ENCODE measurements around the gene PPP1R37.

PPP1R37 gene

GRCh38 chr19:45063851-45064801, 28.9 kb upstream of the PPP1R37 start:
- no peak overlapping the region for H3K4me3 Mint-ChIP-seq
- no peaks in the 10 kb centered on the region for H3K27me3 Mint-ChIP-seq
- no peak overlapping the region for H3K27ac Mint-ChIP-seq
- H3K9me3 Mint-ChIP-seq: no peaks in the 10 kb centered on the region
- peaks cover 30% of the 10 kb centered on the region for H3K36me3 Mint-ChIP-seq
- DNase-seq (ENCODE audit: low spot score in 2 of 2) (no peak), ATAC-seq (ENCODE audit: low read depth) (no peak)
- H3K4me1 Mint-ChIP-seq: peaks cover 12% of the 10 kb centered on the region

GRCh38 chr19:45066921-45067661, 25.9 kb upstream of the PPP1R37 start:
- Mint-ChIP-seq H3K36me3 (peaks cover 23% of the 10 kb centered on the region), H3K27me3 (no peaks in the 10 kb centered on the region), H3K9me3 (no peaks in the 10 kb centered on the region), H3K27ac (no peak overlapping the region), H3K4me3 (no peak overlapping the region), H3K4me1 (peaks cover 5% of the 10 kb centered on the region)
- DNase-seq (ENCODE audit: low spot score in 2 of 2) (no peak), ATAC-seq (ENCODE audit: low read depth) (no peak)

- ATAC-seq (ENCODE audit: low read depth) (no peak), DNase-seq (ENCODE audit: low spot score in 2 of 2) (no peak)
- H3K27me3 Mint-ChIP-seq: no peaks in the 10 kb centered on the region
- no peak overlapping the region for H3K4me3 Mint-ChIP-seq
- no peak overlapping the region for H3K27ac Mint-ChIP-seq
- H3K36me3 Mint-ChIP-seq: peaks cover 22% of the 10 kb centered on the region
- H3K9me3 Mint-ChIP-seq: no peaks in the 10 kb centered on the region
- H3K4me1 Mint-ChIP-seq: peaks cover 11% of the 10 kb centered on the region
Measured at GRCh38 chr19:45068041-45068440, 24.9 kb upstream of the PPP1R37 start.

- H3K9me3 Mint-ChIP-seq: no peaks in the 10 kb centered on the region
- H3K4me1 Mint-ChIP-seq: peaks cover 12% of the 10 kb centered on the region
- DNase-seq (ENCODE audit: low spot score in 2 of 2) (no peak), ATAC-seq (ENCODE audit: low read depth) (no peak)
- no peaks in the 10 kb centered on the region for H3K27me3 Mint-ChIP-seq
- H3K27ac Mint-ChIP-seq: peak overlapping the region; percentile 37
- no peak overlapping the region for H3K4me3 Mint-ChIP-seq
- H3K36me3 Mint-ChIP-seq: peaks cover 22% of the 10 kb centered on the region
Measured at GRCh38 chr19:45069056-45069455, 23.9 kb upstream of the PPP1R37 start.

- DNase-seq (ENCODE audit: low spot score in 2 of 2) (no peak), ATAC-seq (ENCODE audit: low read depth) (no peak)
- Mint-ChIP-seq H3K27ac (peak overlapping the region; percentile 37), H3K36me3 (peaks cover 21% of the 10 kb centered on the region), H3K27me3 (no peaks in the 10 kb centered on the region), H3K9me3 (no peaks in the 10 kb centered on the region), H3K4me3 (no peak overlapping the region), H3K4me1 (peaks cover 16% of the 10 kb centered on the region)
Measured at GRCh38 chr19:45070214-45070613, 22.8 kb upstream of the PPP1R37 start.

- peaks cover 16% of the 10 kb centered on the region for H3K4me1 Mint-ChIP-seq
- no peak for DNase-seq (ENCODE audit: low spot score in 2 of 2)
- H3K4me3 Mint-ChIP-seq: no peak overlapping the region
- peaks cover 21% of the 10 kb centered on the region for H3K36me3 Mint-ChIP-seq
- H3K27ac Mint-ChIP-seq: peak overlapping the region; percentile 31
- ATAC-seq (ENCODE audit: low read depth): no peak
- no peaks in the 10 kb centered on the region for H3K27me3 Mint-ChIP-seq
- H3K9me3 Mint-ChIP-seq: no peaks in the 10 kb centered on the region
Measured at GRCh38 chr19:45070861-45071544, 22.0 kb upstream of the PPP1R37 start.

- DNase-seq (ENCODE audit: low spot score in 2 of 2) (no peak), ATAC-seq (ENCODE audit: low read depth) (no peak)
- H3K36me3 Mint-ChIP-seq: peaks cover 21% of the 10 kb centered on the region
- H3K9me3 Mint-ChIP-seq: no peaks in the 10 kb centered on the region
- no peaks in the 10 kb centered on the region for H3K27me3 Mint-ChIP-seq
- H3K4me3 Mint-ChIP-seq: no peak overlapping the region
- H3K27ac Mint-ChIP-seq: no peak overlapping the region
- peaks cover 17% of the 10 kb centered on the region for H3K4me1 Mint-ChIP-seq
Measured at GRCh38 chr19:45071545-45071938, 21.4 kb upstream of the PPP1R37 start.

GRCh38 chr19:45071969-45072790, 20.8 kb upstream of the PPP1R37 start:
- no peak for DNase-seq (ENCODE audit: low spot score in 2 of 2)
- no peak for ATAC-seq (ENCODE audit: low read depth)
- Mint-ChIP-seq H3K4me3 (no peak overlapping the region), H3K4me1 (peaks cover 23% of the 10 kb centered on the region), H3K27ac (peak overlapping the region; percentile 24), H3K36me3 (peaks cover 16% of the 10 kb centered on the region), H3K9me3 (no peaks in the 10 kb centered on the region), H3K27me3 (no peaks in the 10 kb centered on the region)

GRCh38 chr19:45074744-45075300, 18.2 kb upstream of the PPP1R37 start:
- Mint-ChIP-seq H3K27ac (peak overlapping the region; percentile 89), H3K4me3 (peak overlapping the region; percentile 96), H3K36me3 (peaks cover 8% of the 10 kb centered on the region), H3K27me3 (no peaks in the 10 kb centered on the region), H3K9me3 (no peaks in the 10 kb centered on the region), H3K4me1 (peaks cover 28% of the 10 kb centered on the region)
- ATAC-seq (ENCODE audit: low read depth) (no peak), DNase-seq (ENCODE audit: low spot score in 2 of 2) (no peak)

GRCh38 chr19:45075301-45076028, 17.5 kb upstream of the PPP1R37 start:
- Mint-ChIP-seq H3K27me3 (no peaks in the 10 kb centered on the region), H3K4me3 (peak overlapping the region; percentile 96), H3K27ac (peak overlapping the region; percentile 89), H3K9me3 (no peaks in the 10 kb centered on the region), H3K4me1 (peaks cover 29% of the 10 kb centered on the region), H3K36me3 (peaks cover 8% of the 10 kb centered on the region)
- ATAC-seq (ENCODE audit: low read depth): peak; percentile 61
- peak; percentile 64 to 74 for DNase-seq (ENCODE audit: low spot score in 2 of 2)

- peaks cover 7% of the 10 kb centered on the region for H3K36me3 Mint-ChIP-seq
- peak within 1 kb of the TSS; percentile 89 for H3K27ac Mint-ChIP-seq
- H3K9me3 Mint-ChIP-seq: no peaks in the 10 kb centered on the region
- H3K27me3 Mint-ChIP-seq: no peaks in the 10 kb centered on the region
- peak; percentile 78 to 79 for DNase-seq (ENCODE audit: low spot score in 2 of 2)
- H3K4me1 Mint-ChIP-seq: peaks cover 30% of the 10 kb centered on the region
- ATAC-seq (ENCODE audit: low read depth): peak; percentile 60
- peak within 1 kb of the TSS; percentile 96 for H3K4me3 Mint-ChIP-seq
Measured at GRCh38 chr19:45076029-45076850, 16.7 kb upstream of the PPP1R37 start, which contains the start of gene ZNF296. ZNF296 (minus strand) TSS chr19:45076478; CDS start chr19:45076373, 105 bp downstream.

All from memory B cell (primary cell).